ENCODE data around the gene NSMCE1.
A peak's percentile ranks its signal among the peaks of the same experiment; 100 is the strongest.

NSMCE1 gene

GRCh38 chr16:27195076-27195741, 73.4 kb downstream of the NSMCE1 start:
- no peak for DNase-seq (ENCODE audit: low read depth)

- no peak for DNase-seq (ENCODE audit: low read depth)
Observed at GRCh38 chr16:27193300-27193990, 75.1 kb downstream of the NSMCE1 start.

GRCh38 chr16:27191352-27191924, 77.1 kb downstream of the NSMCE1 start:
- DNase-seq (ENCODE audit: low read depth), result no peak

GRCh38 chr16:27190316-27190871, 78.2 kb downstream of the NSMCE1 start:
- DNase-seq (ENCODE audit: low read depth), result no peak

- no peak for DNase-seq (ENCODE audit: low read depth)
Observed at GRCh38 chr16:27189335-27189972, 79.1 kb downstream of the NSMCE1 start.

GRCh38 chr16:27188633-27189032, 79.9 kb downstream of the NSMCE1 start:
- no peak for DNase-seq (ENCODE audit: low read depth)

- no peak for DNase-seq (ENCODE audit: low read depth)
Observed at GRCh38 chr16:27185776-27186130, 82.8 kb downstream of the NSMCE1 start.

- DNase-seq (ENCODE audit: low read depth), result no peak
Observed at GRCh38 chr16:27182906-27183405, 85.6 kb downstream of the NSMCE1 start.

- DNase-seq (ENCODE audit: low read depth), result no peak
Observed at GRCh38 chr16:27181019-27181790, 87.4 kb downstream of the NSMCE1 start.

GRCh38 chr16:27179500-27180072, 89.0 kb downstream of the NSMCE1 start:
- peak; percentile 69 for DNase-seq (ENCODE audit: low read depth)

GRCh38 chr16:27177031-27177774, 91.4 kb downstream of the NSMCE1 start:
- no peak for DNase-seq (ENCODE audit: low read depth)

- DNase-seq (ENCODE audit: low read depth), result no peak
Observed at GRCh38 chr16:27175888-27176287, 92.7 kb downstream of the NSMCE1 start.
